B cell (primary cell): ENCODE measurements around the gene ISL2.

Experiments used
- CTCF ChIP-seq: fragments of 200-600 bp; IDR thresholded peaks from one replicate; pipeline ENCODE4 v1.8.0; 2022; ENCODE audit warnings: antibody characterized with exemption, mild to moderate bottlenecking
- EZH2 ChIP-seq: IDR thresholded peaks from 2 replicates; pipeline ENCODE4 v1.6.1; 2012; ENCODE audit warnings: borderline replicate concordance, low read depth, mild to moderate bottlenecking, moderate library complexity, low read length; ENCODE audit not compliant: insufficient read depth, poor library complexity, severe bottlenecking

DNA sequence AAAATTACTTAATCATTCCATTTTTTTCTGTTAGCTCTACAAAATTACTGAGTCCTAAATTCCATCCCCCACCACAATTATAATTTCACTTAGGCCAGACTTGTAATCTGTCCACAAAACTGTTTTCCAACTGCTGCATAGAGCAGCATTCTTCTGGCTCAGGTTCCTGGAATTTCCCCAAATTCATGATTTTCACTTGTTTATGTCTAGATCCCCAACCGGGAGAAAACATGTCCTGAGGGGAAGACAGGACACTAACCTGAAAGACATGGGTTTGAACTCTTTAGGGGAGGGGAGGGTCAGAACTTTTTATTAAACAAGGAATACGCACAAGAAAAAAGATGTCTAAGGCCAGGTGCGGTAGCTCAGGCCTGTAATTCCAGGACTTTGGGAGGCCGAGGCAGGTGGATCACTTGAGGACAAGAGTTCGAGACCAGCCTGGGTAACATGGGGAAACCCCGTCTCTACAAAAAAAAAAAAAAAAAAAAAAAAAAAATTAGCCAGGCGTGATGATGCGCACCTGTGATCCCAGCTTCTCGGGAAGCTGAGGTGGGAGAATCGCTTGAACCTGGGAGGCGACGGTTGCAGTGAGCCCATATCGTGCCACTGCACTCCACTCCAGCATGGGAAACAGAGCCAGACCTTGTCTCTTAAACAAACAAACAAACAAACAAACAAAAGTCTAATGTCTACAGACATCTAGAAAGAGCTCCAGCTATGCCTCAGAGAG is 26.8 kb upstream of the ISL2 start:
- no peak for TF ChIP-seq CTCF
- no peak for TF ChIP-seq EZH2
